Fibroblast of the aortic adventitia (primary cell): ENCODE results near the gene LDAH. TPM values are rescaled to one million over a fixed set of nuclear protein-coding genes. Genes with fewer than 3 reads are reported as not detected.
"Not testable (repeated sequence)": the region's sequence is repeated elsewhere in the genome, so short reads cannot be mapped to it uniquely, and the experiment has no call there.

ENCODE experiments used
- DNase-seq: peaks from one replicate; pipeline ENCODE4 v3.0.0-alpha.2; 2010; ENCODE audit warnings: low read depth
- H3K4me3 ChIP-seq: 2 replicates; pipeline ENCODE4 v1.5.1; 2011; ENCODE audit warnings: low read depth, mild to moderate bottlenecking, control low read depth, low read length, moderate library complexity
- CTCF ChIP-seq: IDR thresholded peaks from 2 replicates; pipeline ENCODE4 v1.5.1; 2011; ENCODE audit warnings: mild to moderate bottlenecking, low read length, control low read depth, inconsistent platforms; ENCODE audit not compliant: insufficient read depth
- total RNA-seq: library from RNA; depleted of rRNA; stranded (reverse); fragments of >200 nt; gene quantifications from 2 replicates; pipeline ENCODE4 v1.2.3, GENCODE V29; 2012; ENCODE audit warnings: low replicate concordance

The LDAH gene
- total RNA-seq, 1 donor: 21.8 TPM

- H3K4me3 ChIP-seq: no peak overlapping the region
- no peak for DNase-seq
- TF ChIP-seq CTCF: no peak
Observed at GRCh38 chr2:20726913-20727312, 96.0 kb downstream of the LDAH start.

GRCh38 chr2:20725782-20726181, 97.1 kb downstream of the LDAH start:
- no peak for DNase-seq
- H3K4me3 ChIP-seq: no peak overlapping the region
- no peak for TF ChIP-seq CTCF

DNA sequence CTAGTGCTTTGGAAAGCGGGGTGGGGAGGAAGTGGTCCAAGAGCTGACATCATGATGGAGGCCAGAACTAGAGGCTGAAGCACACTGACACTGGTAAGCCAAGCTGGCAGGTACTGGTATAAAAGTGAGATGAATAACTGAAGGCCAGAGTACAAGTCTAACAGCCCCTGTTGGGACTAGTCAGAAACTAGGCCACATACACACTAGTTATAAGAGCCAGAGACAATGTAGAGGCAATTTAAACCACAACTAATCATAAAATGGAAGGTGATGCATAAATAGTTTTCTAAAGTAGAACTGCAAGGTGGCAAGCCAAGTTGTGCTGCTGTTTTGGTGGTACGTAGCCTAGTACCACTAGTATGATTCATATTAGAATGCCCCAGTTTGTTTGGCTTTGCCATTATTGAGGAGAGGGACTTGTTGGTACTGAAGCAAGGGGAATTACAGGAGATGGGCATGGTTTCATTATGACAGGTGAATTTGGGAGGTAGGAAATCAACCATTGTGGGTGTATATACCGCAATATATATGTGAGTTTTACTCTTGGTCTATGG, 98.3 kb downstream of the LDAH start:
- H3K4me3 ChIP-seq: no peak overlapping the region
- TF ChIP-seq CTCF: no peak
- DNase-seq: no peak

GRCh38 chr2:20723543-20723942, 99.4 kb downstream of the LDAH start:
- peak; percentile 29 for DNase-seq
- no peak overlapping the region for H3K4me3 ChIP-seq
- no peak for TF ChIP-seq CTCF

GRCh38 chr2:20722592-20723240, 100.2 kb downstream of the LDAH start:
- DNase-seq: no peak
- no peak for TF ChIP-seq CTCF
- no peak overlapping the region for H3K4me3 ChIP-seq

GRCh38 chr2:20717641-20718040, 105.3 kb downstream of the LDAH start:
- H3K4me3 ChIP-seq: no peak overlapping the region
- no peak for TF ChIP-seq CTCF
- no peak for DNase-seq

GRCh38 chr2:20716164-20716563, 106.7 kb downstream of the LDAH start:
- not testable (repeated sequence) for H3K4me3 ChIP-seq, DNase-seq

GRCh38 chr2:20714412-20714811, 108.5 kb downstream of the LDAH start:
- not testable (repeated sequence) for H3K4me3 ChIP-seq, DNase-seq

DNA sequence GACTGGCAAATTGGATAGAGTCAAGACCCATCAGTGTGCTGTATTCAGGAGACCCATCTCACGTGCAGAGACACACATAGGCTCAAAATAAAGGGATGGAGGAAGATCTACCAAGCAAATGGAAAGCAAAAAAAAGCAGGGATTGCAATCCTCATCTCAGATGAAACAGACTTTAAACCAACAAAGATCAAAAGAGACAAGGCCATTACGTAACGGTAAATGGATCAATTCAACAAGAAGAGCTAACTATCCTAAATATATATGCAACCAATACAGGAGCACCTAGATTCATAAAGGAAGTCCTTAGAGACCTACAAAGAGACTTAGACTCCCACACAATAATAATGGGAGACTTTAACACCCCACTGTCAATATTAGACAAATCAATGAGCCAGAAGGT, 109.3 kb downstream of the LDAH start:
- not testable (repeated sequence) for DNase-seq, H3K4me3 ChIP-seq

- H3K4me3 ChIP-seq, DNase-seq: not testable (repeated sequence)
Observed at GRCh38 chr2:20711641-20712040, 111.3 kb downstream of the LDAH start.
